ENCODE results near the gene USF2. TPM values are rescaled to one million over a fixed set of nuclear protein-coding genes. Genes with fewer than 3 reads are reported as not detected.

Gene USF2
- total and polyA plus RNA-seq, 2 of the 8 experiments (the other 6 are each of a cell fraction or from before 2014, with no cell fraction given): 74.1 to 109 TPM

DNA sequence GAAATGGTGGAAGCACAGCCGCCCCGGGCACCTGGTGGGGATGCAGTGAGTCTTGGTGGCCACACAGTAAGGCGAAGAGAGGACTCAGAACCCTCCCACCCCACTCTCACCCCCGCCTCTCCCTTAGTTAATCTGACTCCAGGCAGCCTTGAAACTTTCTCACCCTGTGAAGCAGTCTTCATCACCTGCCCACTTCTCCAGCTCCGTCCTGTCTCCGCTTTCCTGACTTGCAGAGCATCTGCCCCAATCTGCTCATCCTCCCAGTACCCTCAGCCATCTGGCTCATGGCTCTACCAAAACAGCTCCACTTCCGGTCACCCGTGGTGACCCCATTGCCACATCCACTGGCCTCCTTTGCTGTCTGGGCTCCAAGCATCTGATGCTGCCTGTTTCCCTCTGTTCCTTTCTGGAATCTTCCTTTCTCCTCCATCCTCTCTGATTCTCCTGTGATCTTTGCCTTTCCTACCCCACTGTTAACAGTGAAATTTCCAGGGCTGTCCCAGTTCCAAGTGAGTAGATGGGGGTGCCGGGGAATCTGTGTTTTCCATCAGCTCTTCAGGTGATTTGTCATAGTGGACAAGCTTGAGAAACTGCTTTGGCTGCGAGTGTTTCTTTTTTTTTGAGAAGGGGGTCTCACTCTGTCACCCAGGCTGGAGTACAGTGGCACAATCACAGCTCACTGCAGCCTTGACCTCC, 4.3 kb downstream of the USF2 start (continued):
- TF ChIP-seq, protein P1, sequence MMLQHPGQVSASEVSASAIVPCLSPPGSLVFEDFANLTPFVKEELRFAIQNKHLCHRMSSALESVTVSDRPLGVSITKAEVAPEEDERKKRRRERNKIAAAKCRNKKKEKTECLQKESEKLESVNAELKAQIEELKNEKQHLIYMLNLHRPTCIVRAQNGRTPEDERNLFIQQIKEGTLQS (IDR thresholded peaks at IDR 0.05; ENCODE audit: insufficient read depth, low read depth, low read length): no peak
- TF ChIP-seq ZNF274 (IDR thresholded peaks at IDR 0.05; ENCODE audit: borderline replicate concordance, extremely low read depth, low read length) (no peak), CHD2 (IDR thresholded peaks at IDR 0.05; ENCODE audit: low read length) (no peak), RBBP5 (IDR thresholded peaks at IDR 0.05; ENCODE audit: borderline replicate concordance, low read depth, low read length) (no peak), JUND (IDR thresholded peaks at IDR 0.05; ENCODE audit: low read length) (no peak), TAF1 (IDR thresholded peaks at IDR 0.05; ENCODE audit: low read depth, low read length) (no peak)
- TF ChIP-seq, protein P2, sequence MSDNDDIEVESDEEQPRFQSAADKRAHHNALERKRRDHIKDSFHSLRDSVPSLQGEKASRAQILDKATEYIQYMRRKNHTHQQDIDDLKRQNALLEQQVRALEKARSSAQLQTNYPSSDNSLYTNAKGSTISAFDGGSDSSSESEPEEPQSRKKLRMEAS (IDR thresholded peaks at IDR 0.05): no peak

Data from H1 (cell line).